K562 (cell line): ENCODE data around the gene UBR3. TPM values are rescaled to one million over a fixed set of nuclear protein-coding genes. Genes with fewer than 3 reads are reported as not detected.
A peak's percentile ranks its signal among the peaks of the same experiment; 100 is the strongest.

Source experiments
- ATAC-seq: fragments of 200-7000 bp; cut with Tn5 transposase; 3 replicates; pipeline ENCODE4 v1.9.1; 2020; ENCODE audit warnings: moderate library complexity
- BruUV-seq: library from RNA; stranded (reverse); fragments of 400-500 nt; replicated peaks from 2 replicates; lab custom pipeline; 2021; lab: Mats Ljungman, UMichigan
- CTCF ChIA-PET: fragments of 300-600 bp; formaldehyde crosslinking; extraction: SDS; loops from one replicate; lab custom pipeline; 2021; ENCODE audit warnings: low intra/inter-chr PET ratio; lab: Yijun Ruan, JAX
- POLR2A ChIA-PET: fragments of 300-600, 350-650 bp; sonication (Branson Sonifier 250); formaldehyde crosslinking; extraction: SDS; loops from one replicate; lab custom pipeline; 2021; ENCODE audit warnings: antibody characterized with exemption, inconsistent platforms; lab: Yijun Ruan, JAX
- DNase-seq, 4 experiments: peaks; one replicate each; pipeline versions ENCODE4 v3.0.0 to v3.0.0-alpha.2; 2011 to 2018; ENCODE audit warnings: low spot score in 3 of 4, mixed read lengths in 3 of 4; ENCODE audit errors: extremely low read depth in 1 of 4
- FAIRE-seq: peaks from 2 replicates; lab custom pipeline; 2011; peaks lifted over from hg19 to GRCh38; lab: Jason Lieb, UNC
- H2AFZ ChIP-seq: 2 replicates; pipeline ENCODE4 v1.6.0; 2011; ENCODE audit warnings: low read depth, low read length, control low read depth, inconsistent platforms
- H3K27ac ChIP-seq: fragments of 200-600 bp; 3 replicates; pipeline ENCODE4 v1.8.0; 2011; ENCODE audit warnings: low read depth, mild to moderate bottlenecking, control low read depth, inconsistent platforms, low read length, moderate library complexity, mixed read lengths; ENCODE audit errors: extremely low read depth
- H3K27me3 ChIP-seq, 2 experiments: fragments of 300-600 bp in 1 of 2; 2 replicates in 1 of 2; 3 replicates in 1 of 2; pipeline versions ENCODE4 v1.6.0 to v1.8.0; 2011; ENCODE audit warnings: inconsistent platforms in 2 of 2, low read length in 2 of 2, mild to moderate bottlenecking in 1 of 2, mixed read lengths in 1 of 2, moderate library complexity in 1 of 2; ENCODE audit not compliant: control insufficient read depth in 2 of 2, insufficient read depth in 2 of 2
- H3K36me3 ChIP-seq: fragments of 300-600 bp; 3 replicates; pipeline ENCODE4 v1.8.0; 2011; ENCODE audit warnings: mild to moderate bottlenecking, low read length, inconsistent platforms; ENCODE audit not compliant: control insufficient read depth, insufficient read depth
- H3K4me1 ChIP-seq, 2 experiments: fragments of 200-600 bp in 1 of 2; replicated peaks in 1 of 2; 2 replicates in 1 of 2; 3 replicates in 1 of 2; pipeline versions ENCODE4 v1.5.1 to v1.8.0; 2011; ENCODE audit warnings: inconsistent platforms in 2 of 2, low read length in 2 of 2, mild to moderate bottlenecking in 1 of 2, mixed read lengths in 1 of 2, moderate library complexity in 1 of 2; ENCODE audit not compliant: control insufficient read depth in 2 of 2, insufficient read depth in 2 of 2
- H3K4me2 ChIP-seq: 2 replicates; pipeline ENCODE4 v1.6.1; 2011; ENCODE audit warnings: low read length, control low read depth, inconsistent platforms, mixed read lengths; ENCODE audit not compliant: insufficient read depth
- H3K4me3 ChIP-seq: fragments of 200-600 bp; sonication (generic), shearing (Covaris generic); 2 replicates; pipeline ENCODE4 v1.5.1; 2016; ENCODE audit warnings: control low read depth, inconsistent platforms
- H3K79me2 ChIP-seq: fragments of 200-600 bp; 3 replicates; pipeline ENCODE4 v1.8.0; 2011; ENCODE audit warnings: low read length, inconsistent platforms; ENCODE audit not compliant: control insufficient read depth, insufficient read depth
- H3K9ac ChIP-seq, 2 experiments: 2 replicates each; pipeline versions ENCODE4 v1.6.0 to v1.6.1; 2011; ENCODE audit warnings: low read depth in 2 of 2, low read length in 2 of 2, control low read depth in 1 of 2, inconsistent platforms in 1 of 2, mild to moderate bottlenecking in 1 of 2, mixed read lengths in 1 of 2; ENCODE audit not compliant: insufficient read depth in 1 of 2
- H3K9me1 ChIP-seq: one replicate; pipeline ENCODE4 v1.6.0; 2011; ENCODE audit warnings: inconsistent platforms, mild to moderate bottlenecking, low read length, moderate library complexity; ENCODE audit not compliant: control insufficient read depth, insufficient read depth
- H3K9me3 ChIP-seq: replicated peaks from 2 replicates; pipeline ENCODE4 v1.5.1; 2011; ENCODE audit warnings: low read depth, low read length, inconsistent platforms; ENCODE audit not compliant: control insufficient read depth, insufficient read depth
- H4K20me1 ChIP-seq: replicated peaks from 2 replicates; pipeline ENCODE4 v1.6.1; 2011; ENCODE audit warnings: low read length, inconsistent platforms, mixed read lengths; ENCODE audit not compliant: control insufficient read depth, insufficient read depth
- ATF7 ChIP-seq: fragments of 450-650 bp; IDR thresholded peaks from 2 replicates; pipeline ENCODE4 v1.7.1; 2014; ENCODE audit warnings: mild to moderate bottlenecking, moderate library complexity
- JUND ChIP-seq, 2 experiments: IDR thresholded peaks; 2 replicates in 1 of 2; 3 replicates in 1 of 2; pipeline ENCODE4 v1.6.1; 2011; ENCODE audit warnings: borderline replicate concordance in 2 of 2, low read depth in 2 of 2, low read length in 2 of 2, improper control_type of control experiment in 1 of 2, missing biosample characterization in 1 of 2, missing genetic modification characterization in 1 of 2, missing genetic modification reagents in 1 of 2
- MTA1 ChIP-seq: fragments of 450-650 bp; IDR thresholded peaks from 2 replicates; pipeline ENCODE4 v1.6.1; 2017; ENCODE audit warnings: borderline replicate concordance
- USF2 ChIP-seq: sonication (generic); formaldehyde crosslinking; IDR thresholded peaks from 2 replicates; pipeline ENCODE4 v1.5.0; 2020; ENCODE audit warnings: missing genetic modification reagents
- ZNF311 ChIP-seq: fragments of 250-450 bp; sonication (Bioruptor Pico); IDR thresholded peaks from 2 replicates; pipeline ENCODE4 v1.4.0; 2020; ENCODE audit warnings: mild to moderate bottlenecking, moderate library complexity
- in situ Hi-C: fragments of 300-500 bp; cut with MboI; formaldehyde crosslinking; loops from 4 replicates; pipeline ENCODE4 v1.15.0; 2018; ENCODE audit warnings: inconsistent platforms, mixed read lengths
- intact Hi-C: fragments of 100-400 bp; cut with micrococcal nuclease; formaldehyde crosslinking; loops from 2 replicates; pipeline ENCODE4 v1.14.2; 2022
- polyA plus RNA-seq, 8 experiments: library from polyadenylated mRNA; depleted of rRNA in 4 of 8; stranded (reverse) in 5 of 8; unstranded in 3 of 8; fragments of >200 nt; fragmentation: Nextera tagmentation in 2 of 8; fragmentation: Illumina TruSeq in 1 of 8; extraction: Ambion mirVana in 2 of 8; extraction: Trizol in 1 of 8; gene quantifications; 2 replicates each; pipeline versions ENCODE4 v1.2.1 to v1.2.3, GENCODE V29; 2011 to 2014; ENCODE audit warnings: inconsistent platforms in 1 of 8, missing spikeins in 1 of 8
- total RNA-seq, 7 experiments: library from RNA; depleted of rRNA in 6 of 7; stranded (reverse); fragments of >200 nt in 6 of 7; fragmentation: Illumina TruSeq in 2 of 7; extraction: Trizol in 2 of 7; gene quantifications; 2 replicates each; pipeline versions ENCODE4 v1.2.1 to v1.2.3, GENCODE V29; 2011 to 2021; ENCODE audit warnings: low replicate concordance in 1 of 7
- TF ChIP-seq, protein P1 (sequence below), 2 experiments: fragments of 450-650 bp in 1 of 2; sonication (generic) in 1 of 2; formaldehyde crosslinking in 1 of 2; IDR thresholded peaks in 1 of 2; conservative IDR thresholded peaks in 1 of 2; 2 replicates each; pipeline versions ENCODE4 v1.6.1 to v1.8.1; 2016 to 2023; ENCODE audit warnings: mild to moderate bottlenecking in 2 of 2, moderate library complexity in 2 of 2, inconsistent platforms in 1 of 2, missing genetic modification reagents in 1 of 2

Gene UBR3
- total and polyA plus RNA-seq, 9 of the 15 experiments (the other 6 are each of a cell fraction or from before 2014, with no cell fraction given): 14.4 to 63.5 (median 40.4) TPM

- Histone ChIP-seq H2AFZ (no peak overlapping the region), H3K9me3 (no peaks in the 10 kb centered on the region), H3K9me1 (no peaks in the 10 kb centered on the region), H4K20me1 (no peaks in the 10 kb centered on the region), H3K36me3 (no peaks in the 10 kb centered on the region), H3K4me3 (no peak overlapping the region), H3K27me3 (no peaks in the 10 kb centered on the region)
- no TSS peak for BruUV-seq
- DNase-seq (no peak), ATAC-seq (no peak)
- TF ChIP-seq ATF7 (peak; percentile 91), JUND (IDR thresholded peaks at IDR 0.05; ENCODE audit: borderline replicate concordance, low read depth, low read length) (peak; percentile 28; the same call in 1 of the 2 replicates), JUND (tag; IDR thresholded peaks at IDR 0.05; ENCODE audit: borderline replicate concordance, low read depth, low read length) (peak; percentile 74; the same call in 1 of the 3 replicates), ZNF311 (0 out of 2 replicates have a peak, but pooled peaks have one; percentile 44), MTA1 (no peak), USF2 (CRISPR knock-in tag) (no peak)
- TF ChIP-seq, protein P1, sequence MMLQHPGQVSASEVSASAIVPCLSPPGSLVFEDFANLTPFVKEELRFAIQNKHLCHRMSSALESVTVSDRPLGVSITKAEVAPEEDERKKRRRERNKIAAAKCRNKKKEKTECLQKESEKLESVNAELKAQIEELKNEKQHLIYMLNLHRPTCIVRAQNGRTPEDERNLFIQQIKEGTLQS (IDR thresholded peaks at IDR 0.05): peak; percentile 95
- TF ChIP-seq, protein P1 (CRISPR knock-in tag; conservative IDR thresholded peaks at IDR 0.05): no peak
- TF ChIP-seq, all 486 proteins: peak for 4
- intact Hi-C loops: no loop called here
- H3K9ac ChIP-seq: no peak overlapping the region
- H3K27ac ChIP-seq: no peak overlapping the region
- in situ Hi-C loops: no loop called here
- CTCF ChIA-PET: no interaction called here
- H3K79me2 ChIP-seq: no peaks in the 10 kb centered on the region
- no peak overlapping the region for H3K4me2 ChIP-seq
- peaks cover 0 to 10% of the 10 kb centered on the region in 2 experiments; a peak in 3 of 5 replicates for H3K4me1 ChIP-seq
- no peak for FAIRE-seq
- POLR2A ChIA-PET: interaction anchor here (0.6 kb wide), 1 partner anchor 23 kb away, joined by 3 read pairs; no protein-coding TSS in a partner anchor
Observed at GRCh38 chr2:170090229-170090628, 263.0 kb downstream of the UBR3 start.
